Naive B cell (primary cell): Measurements from ENCODE around the gene CNN2. TPM values are rescaled to one million over a fixed set of nuclear protein-coding genes. Genes with fewer than 3 reads are reported as not detected.

Source experiments
- ATAC-seq, 2 donors: fragments of 150-1000 bp; cut with Tn5 transposase; 2 replicates each; pipeline ENCODE4 v1.10.0; 2021; ENCODE audit warnings: low read depth in 2 of 2, mild to moderate bottlenecking in 2 of 2, moderate library complexity in 2 of 2
- DNase-seq: peaks from one replicate; pipeline ENCODE4 v3.0.0; 2022
- H3K27ac Mint-ChIP-seq, 6 donors: one replicate each; pipeline ENCODE4 v1.8.0; 2020 to 2022; ENCODE audit warnings: mild to moderate bottlenecking in 6 of 6, mixed read lengths in 6 of 6, moderate library complexity in 5 of 6, inconsistent platforms in 2 of 6
- H3K27me3 Mint-ChIP-seq, 3 donors: one replicate each; pipeline ENCODE4 v1.8.0; 2021 to 2022; ENCODE audit warnings: mixed read lengths in 3 of 3, mild to moderate bottlenecking in 1 of 3
- H3K36me3 Mint-ChIP-seq, 2 donors: one replicate each; pipeline ENCODE4 v1.8.0; 2020 to 2022; ENCODE audit warnings: mixed read lengths in 2 of 2, inconsistent platforms in 1 of 2, mild to moderate bottlenecking in 1 of 2
- H3K4me1 Mint-ChIP-seq, 3 donors: one replicate each; pipeline ENCODE4 v1.8.0; 2020 to 2022; ENCODE audit warnings: mixed read lengths in 3 of 3, inconsistent platforms in 1 of 3, mild to moderate bottlenecking in 1 of 3, moderate library complexity in 1 of 3
- H3K4me3 Mint-ChIP-seq, 8 donors: one replicate each; pipeline ENCODE4 v1.8.0; 2020 to 2022; ENCODE audit warnings: mild to moderate bottlenecking in 8 of 8, mixed read lengths in 8 of 8, moderate library complexity in 8 of 8, inconsistent platforms in 2 of 8
- H3K9me3 Mint-ChIP-seq, 7 donors: one replicate each; pipeline ENCODE4 v1.8.0; 2020 to 2022; ENCODE audit warnings: mixed read lengths in 7 of 7, mild to moderate bottlenecking in 5 of 7, inconsistent platforms in 2 of 7, moderate library complexity in 1 of 7
- polyA plus RNA-seq, 6 donors: library from polyadenylated mRNA; unstranded; fragments of 300-500 nt; fragmentation: Illumina TruSeq; gene quantifications; one replicate each; pipeline ENCODE4 v1.2.3, GENCODE V29; 2021; ENCODE audit warnings: low read depth in 6 of 6

CNN2 gene
- polyA plus RNA-seq = 100 to 1,000 TPM; 408 to 648 (median 492) TPM

DNA sequence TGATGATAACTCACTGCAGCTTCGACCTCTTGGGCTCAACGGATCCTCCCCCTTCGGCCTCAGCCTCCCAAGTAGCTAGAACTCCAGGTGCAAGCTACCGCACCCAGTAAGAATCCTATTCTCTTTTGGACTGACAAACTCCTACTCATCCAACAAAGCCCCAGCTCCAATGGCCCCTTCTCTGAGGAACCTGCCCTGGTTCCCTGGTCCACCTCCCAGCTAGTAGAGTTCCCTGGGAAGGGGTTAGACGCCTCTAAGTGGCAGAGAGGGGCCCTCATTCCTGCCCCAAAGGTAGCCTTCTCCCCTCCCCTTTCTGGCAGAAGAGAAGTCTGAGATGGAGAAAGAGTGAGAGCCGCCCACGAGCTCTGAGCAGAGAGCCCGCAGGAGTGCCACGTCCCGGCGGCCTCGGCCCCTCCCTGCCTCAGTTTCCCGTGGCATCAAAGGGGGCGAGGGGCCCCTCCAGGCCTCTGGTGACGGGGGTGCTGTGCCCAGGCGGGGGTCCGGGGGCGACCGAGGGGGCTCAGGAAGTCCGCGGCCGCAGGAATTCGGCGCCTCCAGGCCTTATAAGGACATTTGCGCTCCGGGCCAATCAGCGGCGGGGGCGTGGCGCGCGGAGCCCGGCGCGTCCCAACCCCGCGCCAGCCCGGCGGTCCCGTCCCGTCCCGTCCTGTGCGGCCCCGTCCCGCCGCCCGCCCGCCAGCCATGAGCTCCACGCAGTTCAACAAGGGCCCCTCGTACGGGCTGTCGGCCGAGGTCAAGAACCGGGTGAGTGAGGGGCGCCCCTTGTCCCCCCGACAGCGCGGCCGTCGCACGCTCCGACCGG, at the start of gene CNN2:
TSS of gene CNN2 (plus strand) at position 649 of the 823 bp plus-strand sequence. CDS start at position 703, 54 bp downstream.
- H3K4me1 Mint-ChIP-seq = peaks cover 24 to 28% (median 27%) of the 10 kb centered on the region in 3 donors
- peak; percentile 46 to 48 for ATAC-seq
- peak within 1 kb of the TSS; percentile 74 to 97 (median 96) for H3K27ac Mint-ChIP-seq
- peaks cover 0 to 6% (median 0%) of the 10 kb centered on the region in 3 donors for H3K27me3 Mint-ChIP-seq
- H3K4me3 Mint-ChIP-seq = peak within 1 kb of the TSS; percentile 97 to 99 (median 99)
- H3K36me3 Mint-ChIP-seq = no peaks in the 10 kb centered on the region
- DNase-seq = peak; percentile 71
- no peaks in the 10 kb centered on the region for H3K9me3 Mint-ChIP-seq

DNA sequence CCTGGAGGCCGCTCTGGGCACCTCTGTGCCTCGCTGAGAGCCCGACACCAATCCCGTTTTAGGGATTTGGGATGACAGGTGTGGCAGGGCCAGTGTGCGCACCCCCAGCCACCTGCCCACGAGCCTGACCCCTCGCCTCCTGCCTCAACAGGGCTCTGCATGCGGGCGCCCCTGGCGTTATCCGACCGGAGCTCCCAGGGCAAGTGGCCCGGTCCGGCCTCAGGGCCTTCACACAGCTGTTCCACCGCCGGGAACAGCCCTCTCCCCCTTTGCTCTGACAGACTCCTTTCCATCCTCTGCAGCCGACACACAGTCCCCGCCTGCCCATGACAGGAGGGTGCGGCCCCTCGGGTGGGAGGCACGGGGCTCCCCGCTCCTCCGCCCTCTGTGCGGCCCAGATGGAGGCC, 49.3 kb upstream of the CNN2 start:
- Mint-ChIP-seq H3K36me3 (no peaks in the 10 kb centered on the region), H3K27ac (no peak overlapping the region), H3K4me3 (no peak overlapping the region), H3K4me1 (no peaks in the 10 kb centered on the region), H3K9me3 (no peaks in the 10 kb centered on the region), H3K27me3 (no peaks in the 10 kb centered on the region)
- ATAC-seq = no peak
- no peak for DNase-seq

DNA sequence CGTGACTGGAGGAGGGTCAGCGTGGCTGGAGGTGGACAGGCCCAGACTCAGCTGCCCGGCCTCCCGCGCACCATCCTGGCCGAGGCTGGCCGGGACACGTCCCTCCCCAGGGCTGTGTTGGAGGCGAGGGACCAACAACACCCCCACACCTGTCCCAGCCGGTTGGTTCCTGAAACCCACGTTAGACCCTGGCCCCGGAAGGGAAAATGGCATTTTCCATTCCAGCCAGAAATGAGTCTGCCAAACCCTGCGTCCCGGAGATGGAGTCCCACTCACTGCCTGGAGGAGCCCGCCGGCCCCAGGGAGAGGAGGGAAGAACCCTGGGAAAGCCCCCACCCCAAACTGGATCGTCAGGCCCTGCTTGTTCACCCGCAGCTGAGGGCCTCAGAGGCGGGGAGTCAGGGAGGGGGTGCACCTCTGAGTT, 47.1 kb upstream of the CNN2 start:
- no peak overlapping the region for H3K4me3 Mint-ChIP-seq
- peaks cover 2 to 8% (median 3%) of the 10 kb centered on the region in 3 donors for H3K4me1 Mint-ChIP-seq
- ATAC-seq (no peak), DNase-seq (no peak)
- H3K36me3 Mint-ChIP-seq = no peaks in the 10 kb centered on the region
- no peak overlapping the region for H3K27ac Mint-ChIP-seq
- no peaks in the 10 kb centered on the region for H3K9me3 Mint-ChIP-seq
- no peaks in the 10 kb centered on the region for H3K27me3 Mint-ChIP-seq

DNA sequence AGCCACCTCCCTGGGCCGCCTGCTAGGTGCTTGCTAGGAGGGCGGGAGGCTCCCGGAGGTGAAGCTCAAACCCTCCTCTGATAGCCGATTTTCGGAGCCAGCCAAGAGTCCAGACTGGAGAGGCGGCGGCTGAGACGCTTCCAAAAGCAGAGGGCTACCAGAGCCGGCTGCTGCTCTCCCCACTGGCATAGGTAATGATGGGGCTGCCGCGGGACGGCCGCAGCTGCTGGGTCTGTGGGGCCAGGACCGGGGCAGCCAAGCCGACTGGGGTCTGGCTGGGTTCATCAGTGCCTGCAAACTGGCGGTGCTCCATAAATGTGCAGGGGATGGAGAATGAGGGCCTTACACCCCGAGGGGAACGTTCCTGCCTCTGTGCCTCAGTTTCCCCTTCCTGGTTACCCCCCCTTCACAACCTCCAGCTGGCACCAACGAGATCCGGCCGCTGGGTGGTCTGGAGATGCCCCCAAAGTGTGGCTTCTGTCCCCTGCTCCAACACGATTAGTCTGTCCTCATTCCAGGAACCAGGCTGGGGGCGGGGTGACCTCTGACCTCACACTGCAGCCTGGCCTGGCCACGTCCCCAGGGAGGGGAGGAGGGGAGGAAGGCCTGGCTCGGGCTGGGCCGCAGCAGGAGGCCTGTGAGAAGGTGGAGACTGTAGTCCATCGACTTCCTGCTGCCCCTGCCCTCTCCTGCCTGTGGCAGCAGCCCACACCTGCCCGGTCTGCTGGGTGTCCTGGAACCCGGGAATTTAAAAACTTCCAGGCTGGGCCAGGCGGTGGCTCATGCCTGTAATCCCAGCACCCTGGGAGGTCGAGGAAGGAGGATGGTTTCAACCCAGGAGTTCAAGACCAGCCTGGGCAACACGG, 46.0 kb upstream of the CNN2 start:
- H3K27me3 Mint-ChIP-seq = no peaks in the 10 kb centered on the region
- ATAC-seq (no peak), DNase-seq (no peak)
- peaks cover 9 to 18% (median 14%) of the 10 kb centered on the region in 3 donors for H3K4me1 Mint-ChIP-seq
- H3K9me3 Mint-ChIP-seq = no peaks in the 10 kb centered on the region
- no peak overlapping the region for H3K4me3 Mint-ChIP-seq
- H3K27ac Mint-ChIP-seq = no peak overlapping the region
- H3K36me3 Mint-ChIP-seq = no peaks in the 10 kb centered on the region

DNA sequence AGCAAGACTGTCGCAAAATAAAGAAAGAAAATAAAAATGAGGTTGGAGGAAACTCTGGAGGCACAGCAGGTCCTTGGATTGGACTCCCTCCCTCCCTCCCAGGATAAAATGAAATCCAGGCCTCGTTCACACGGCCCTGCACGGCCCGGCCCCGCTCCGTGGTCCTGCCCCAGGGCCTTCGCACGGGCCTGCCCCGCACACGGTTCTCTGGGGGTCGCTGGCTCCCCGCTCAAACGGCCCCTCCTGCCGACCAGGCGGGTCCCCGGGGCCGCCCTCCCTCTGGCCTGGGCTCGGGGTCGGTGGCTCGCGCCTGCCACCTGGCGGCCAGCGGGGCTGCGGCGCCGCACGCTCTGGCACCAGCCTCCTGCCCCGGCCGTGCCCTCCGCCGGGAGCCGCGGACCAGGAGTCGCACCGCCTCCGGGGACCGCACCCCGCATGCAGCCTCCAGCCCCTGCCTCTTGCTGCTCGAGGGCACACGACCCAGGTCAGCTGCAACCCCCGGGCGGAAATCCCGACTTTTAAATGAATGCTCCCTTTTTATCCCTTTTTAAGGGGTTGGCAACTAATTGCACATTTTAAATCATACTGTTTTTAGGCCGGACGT, 43.7 kb upstream of the CNN2 start:
- no peaks in the 10 kb centered on the region for H3K27me3 Mint-ChIP-seq
- no peaks in the 10 kb centered on the region for H3K9me3 Mint-ChIP-seq
- DNase-seq (peak; percentile 79), ATAC-seq (peak; percentile 72 to 73)
- peak overlapping the region in 3 of 6 donors; percentile 52 to 87 (median 60) for H3K27ac Mint-ChIP-seq
- H3K4me3 Mint-ChIP-seq = peak overlapping the region; percentile 33 to 98 (median 46)
- H3K4me1 Mint-ChIP-seq = peaks cover 12 to 23% (median 20%) of the 10 kb centered on the region in 3 donors
- no peaks in the 10 kb centered on the region for H3K36me3 Mint-ChIP-seq

DNA sequence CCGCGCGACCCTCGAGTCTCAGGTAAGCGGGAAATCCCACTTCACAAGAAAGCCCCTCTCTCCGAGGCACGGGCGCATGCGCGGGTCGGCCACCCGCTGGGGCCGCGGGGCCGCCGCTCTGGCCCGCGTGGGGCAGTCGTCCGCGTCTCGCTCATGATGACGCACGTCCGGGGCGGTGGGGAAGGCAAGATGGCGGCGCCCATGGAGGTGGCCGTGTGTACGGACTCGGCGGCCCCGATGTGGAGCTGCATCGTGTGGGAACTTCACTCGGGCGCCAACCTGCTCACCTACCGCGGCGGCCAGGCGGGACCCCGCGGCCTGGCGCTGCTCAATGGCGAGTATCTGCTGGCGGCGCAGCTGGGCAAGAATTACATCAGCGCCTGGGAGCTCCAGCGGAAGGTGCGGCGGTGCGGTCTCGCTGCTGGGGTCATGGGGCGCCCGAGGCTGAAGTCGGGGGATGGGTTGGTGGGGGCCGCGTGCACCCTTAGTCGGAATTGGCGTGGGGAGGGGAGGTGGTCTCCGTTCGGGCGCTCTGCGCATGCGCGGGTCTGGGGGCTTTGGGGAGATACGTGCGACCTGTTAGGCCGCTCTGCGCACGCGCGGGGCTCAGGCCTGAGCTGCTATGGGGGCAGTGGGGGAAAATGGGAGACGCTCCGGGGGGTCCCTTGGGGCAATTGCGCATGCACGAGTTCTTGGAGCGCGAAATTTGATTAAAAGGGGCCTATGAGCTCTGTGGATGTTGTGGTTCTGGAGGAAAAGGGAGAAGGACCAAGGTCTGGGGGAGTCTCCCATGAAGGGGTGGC, 42.0 kb upstream of the CNN2 start, which contains the start of gene WDR18:
TSS of gene WDR18 (plus strand) at position 181 of the 803 bp plus-strand sequence. CDS start at position 190, 9 bp downstream.
- Mint-ChIP-seq H3K27me3 (no peaks in the 10 kb centered on the region), H3K9me3 (no peaks in the 10 kb centered on the region), H3K4me1 (peaks cover 12 to 27% (median 20%) of the 10 kb centered on the region in 3 donors), H3K27ac (peak within 1 kb of the TSS; percentile 89 to 97 (median 93)), H3K4me3 (peak within 1 kb of the TSS; percentile 90 to 99 (median 96)), H3K36me3 (no peaks in the 10 kb centered on the region)
- ATAC-seq = peak; percentile 89 to 94
- DNase-seq = peak; percentile 90

DNA sequence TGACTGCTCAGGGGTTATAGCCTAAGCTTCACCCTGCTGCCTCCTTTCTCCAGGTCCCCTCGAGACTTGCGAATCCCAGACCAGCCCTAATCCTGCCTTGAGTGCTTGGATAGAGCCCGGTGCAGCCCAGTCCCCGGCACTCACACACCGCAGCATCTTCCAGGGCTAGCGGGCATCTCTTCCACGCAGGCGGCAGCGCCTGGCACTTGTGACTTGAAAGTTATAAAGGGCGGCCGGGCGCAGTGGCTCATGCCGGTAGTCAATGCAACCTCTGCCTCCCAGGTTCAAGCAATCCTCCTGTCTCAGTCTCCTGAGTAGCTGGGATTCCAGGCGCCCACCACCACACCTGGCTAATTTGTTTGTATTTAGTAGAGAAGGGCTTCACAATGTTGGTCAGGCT, 40.3 kb upstream of the CNN2 start:
- peaks cover 12 to 27% (median 20%) of the 10 kb centered on the region in 3 donors for H3K4me1 Mint-ChIP-seq
- H3K9me3 Mint-ChIP-seq = no peaks in the 10 kb centered on the region
- ATAC-seq (no peak), DNase-seq (no peak)
- H3K36me3 Mint-ChIP-seq = no peaks in the 10 kb centered on the region
- H3K27ac Mint-ChIP-seq = no peak overlapping the region
- H3K4me3 Mint-ChIP-seq = peak overlapping the region in 7 of 8 donors; percentile 24 to 98 (median 87)
- no peaks in the 10 kb centered on the region for H3K27me3 Mint-ChIP-seq

DNA sequence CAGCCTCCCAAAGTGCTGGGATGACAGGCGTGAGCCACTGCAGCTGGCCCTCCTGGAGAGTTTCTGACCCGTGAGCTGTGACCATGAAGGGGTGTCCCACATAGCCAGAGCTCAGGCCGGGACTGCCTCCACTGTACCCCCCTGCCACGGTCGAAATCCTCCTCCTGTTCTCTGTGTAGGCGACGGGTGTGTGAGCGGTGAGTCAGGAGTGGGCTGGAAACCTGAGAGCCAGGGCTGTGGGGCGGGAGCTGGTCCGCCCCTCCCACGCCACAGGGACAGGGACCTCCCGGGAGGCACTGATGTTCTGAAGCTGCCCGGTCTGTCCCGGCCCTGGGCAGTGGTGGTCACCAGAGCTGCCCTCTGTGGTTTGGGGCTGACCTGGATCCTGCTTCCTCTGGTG, 38.3 kb upstream of the CNN2 start:
- no peak for DNase-seq
- H3K27me3 Mint-ChIP-seq = no peaks in the 10 kb centered on the region
- peaks cover 12 to 25% (median 20%) of the 10 kb centered on the region in 3 donors for H3K4me1 Mint-ChIP-seq
- H3K36me3 Mint-ChIP-seq = no peaks in the 10 kb centered on the region
- peak overlapping the region in 2 of 8 donors; percentile 35 to 62 for H3K4me3 Mint-ChIP-seq
- H3K27ac Mint-ChIP-seq = peak overlapping the region in 1 of 6 donors; percentile 9
- H3K9me3 Mint-ChIP-seq = no peaks in the 10 kb centered on the region
- no peak for ATAC-seq

DNA sequence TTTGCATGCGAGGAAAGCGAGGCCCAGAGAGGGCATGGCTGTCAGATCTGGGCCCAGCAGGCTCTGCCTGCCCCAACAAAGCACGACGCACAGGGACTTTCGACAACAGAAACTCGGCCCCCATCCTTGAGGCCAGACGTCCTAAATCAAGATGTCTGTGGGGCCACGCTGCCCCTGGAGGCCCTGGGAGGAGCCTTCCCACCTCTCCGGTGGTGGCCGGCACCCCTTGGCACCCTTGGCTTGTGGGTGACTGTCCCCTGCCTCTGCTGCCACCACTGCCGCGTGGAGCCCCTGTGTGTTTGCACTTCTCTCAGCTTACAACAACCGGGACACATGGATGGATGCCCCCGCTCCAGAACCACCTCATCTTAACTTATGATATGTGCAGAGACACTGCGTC, 37.9 kb upstream of the CNN2 start:
- no peaks in the 10 kb centered on the region for H3K36me3 Mint-ChIP-seq
- no peaks in the 10 kb centered on the region for H3K27me3 Mint-ChIP-seq
- H3K4me3 Mint-ChIP-seq = peak overlapping the region in 2 of 8 donors; percentile 15 to 45
- DNase-seq = no peak
- peak overlapping the region in 1 of 6 donors; percentile 75 for H3K27ac Mint-ChIP-seq
- no peak for ATAC-seq
- no peaks in the 10 kb centered on the region for H3K9me3 Mint-ChIP-seq
- H3K4me1 Mint-ChIP-seq = peaks cover 12 to 25% (median 23%) of the 10 kb centered on the region in 3 donors

DNA sequence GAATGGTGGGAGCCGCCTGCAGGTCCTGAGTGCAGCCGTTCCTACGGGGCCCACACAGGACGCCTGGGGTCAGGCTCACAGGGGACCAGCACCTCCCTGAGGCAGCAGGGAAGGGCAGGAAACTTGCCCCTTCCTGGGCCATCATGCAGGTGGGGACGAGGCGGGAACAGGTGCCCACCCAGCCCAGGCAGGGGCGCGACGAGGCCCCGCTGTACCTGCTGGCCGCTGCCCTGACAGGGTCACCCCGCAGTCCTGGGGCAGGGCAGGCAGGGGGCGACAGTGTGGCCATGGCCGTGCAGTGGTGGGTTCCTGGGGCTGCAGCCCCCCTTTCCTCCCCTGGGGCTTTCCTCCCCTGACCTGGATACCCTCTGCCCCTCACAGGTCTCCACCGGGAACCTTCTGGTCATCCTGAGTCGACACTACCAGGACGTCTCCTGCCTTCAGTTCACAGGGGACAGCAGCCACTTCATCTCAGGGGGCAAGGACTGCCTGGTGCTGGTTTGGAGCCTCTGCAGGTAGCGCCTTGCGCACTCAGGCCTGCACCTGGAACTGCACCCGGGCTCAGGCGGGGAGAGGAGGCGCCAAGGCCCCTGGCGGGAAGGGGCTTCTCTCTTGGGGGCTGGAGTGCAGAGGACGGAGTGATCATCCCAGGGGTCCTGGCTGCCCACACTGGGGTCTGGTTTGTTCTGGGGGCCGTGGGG, 36.9 kb upstream of the CNN2 start:
- peak overlapping the region in 1 of 8 donors; percentile 6 for H3K4me3 Mint-ChIP-seq
- H3K36me3 Mint-ChIP-seq = no peaks in the 10 kb centered on the region
- H3K9me3 Mint-ChIP-seq = no peaks in the 10 kb centered on the region
- peaks cover 8 to 18% (median 17%) of the 10 kb centered on the region in 3 donors for H3K4me1 Mint-ChIP-seq
- no peak for DNase-seq
- ATAC-seq = no peak
- H3K27me3 Mint-ChIP-seq = no peaks in the 10 kb centered on the region
- H3K27ac Mint-ChIP-seq = no peak overlapping the region

DNA sequence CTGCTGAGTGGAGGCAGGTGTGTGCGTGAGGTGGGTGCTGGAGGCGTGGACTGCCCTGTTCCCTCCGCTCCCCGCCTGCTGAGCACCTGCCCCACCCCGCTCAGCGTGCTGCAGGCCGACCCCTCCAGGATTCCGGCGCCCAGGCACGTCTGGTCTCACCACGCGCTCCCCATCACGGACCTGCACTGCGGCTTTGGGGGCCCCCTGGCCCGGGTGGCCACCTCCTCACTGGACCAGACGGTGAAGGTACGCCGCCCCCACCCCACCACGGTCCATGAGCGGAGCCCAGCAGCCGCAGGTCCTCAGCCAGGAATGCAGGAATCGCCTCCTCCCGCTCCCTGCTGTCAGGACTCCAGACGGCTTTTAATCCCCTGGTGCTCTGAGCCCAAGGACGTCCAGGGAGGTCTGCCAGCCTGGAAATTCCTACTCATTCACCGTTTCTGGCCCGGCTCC, 36.3 kb upstream of the CNN2 start:
- Mint-ChIP-seq H3K27ac (no peak overlapping the region), H3K4me1 (peaks cover 4 to 12% (median 11%) of the 10 kb centered on the region in 3 donors), H3K27me3 (no peaks in the 10 kb centered on the region), H3K9me3 (no peaks in the 10 kb centered on the region), H3K4me3 (no peak overlapping the region), H3K36me3 (no peaks in the 10 kb centered on the region)
- ATAC-seq (no peak), DNase-seq (no peak)

DNA sequence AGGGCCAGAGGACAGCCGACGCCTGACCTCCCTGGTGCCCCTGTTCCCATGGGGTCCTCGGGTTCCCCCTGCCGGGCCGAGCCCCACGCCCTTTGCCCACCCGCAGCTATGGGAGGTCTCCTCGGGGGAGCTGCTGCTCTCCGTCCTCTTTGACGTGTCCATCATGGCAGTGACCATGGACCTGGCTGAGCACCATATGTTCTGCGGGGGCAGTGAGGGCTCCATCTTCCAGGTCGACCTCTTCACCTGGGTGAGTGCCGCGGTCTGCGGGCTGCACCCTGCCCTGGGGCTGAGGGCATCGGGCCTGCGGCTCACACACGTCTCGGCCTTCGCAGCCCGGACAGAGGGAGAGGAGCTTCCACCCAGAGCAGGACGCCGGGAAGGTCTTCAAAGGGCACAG, 35.7 kb upstream of the CNN2 start:
- no peaks in the 10 kb centered on the region for H3K9me3 Mint-ChIP-seq
- no peak overlapping the region for H3K27ac Mint-ChIP-seq
- no peaks in the 10 kb centered on the region for H3K36me3 Mint-ChIP-seq
- peaks cover 0 to 6% (median 5%) of the 10 kb centered on the region in 3 donors for H3K4me1 Mint-ChIP-seq
- DNase-seq (no peak), ATAC-seq (no peak)
- no peak overlapping the region for H3K4me3 Mint-ChIP-seq
- no peaks in the 10 kb centered on the region for H3K27me3 Mint-ChIP-seq
